ENCODE results near the gene ABCA7. TPM values are rescaled to one million over a fixed set of nuclear protein-coding genes. Genes with fewer than 3 reads are reported as not detected.

ABCA7 gene
- total and polyA plus RNA-seq, 2 of the 13 experiments (the other 11 are each of a cell fraction or from before 2014, with no cell fraction given) = 4.4 to 32.4 TPM

GRCh38 chr19:1001538-1002166 lies 38.3 kb upstream of the ABCA7 start (continued):
- no peak for TF ChIP-seq AFF4 (CRISPR knock-in tag; IDR thresholded peaks at IDR 0.05)
- no peak for TF ChIP-seq TEAD2 (CRISPR knock-in tag; IDR thresholded peaks at IDR 0.05)
- TF ChIP-seq HBP1 (CRISPR knock-in tag; IDR thresholded peaks at IDR 0.05; ENCODE audit: low read depth) = no peak
- TF ChIP-seq MXD4 (CRISPR knock-in tag; IDR thresholded peaks at IDR 0.05) = no peak
- TF ChIP-seq HMGXB4 (CRISPR knock-in tag; IDR thresholded peaks at IDR 0.05; ENCODE audit: borderline replicate concordance in 1 of 2, low read depth in 1 of 2) = 0 out of 4 replicates have a peak, but pooled peaks of 1 of the 2 experiments have one; percentile 43
- TF ChIP-seq TBL1XR1 (IDR thresholded peaks at IDR 0.05; ENCODE audit: borderline replicate concordance, low read length, partially characterized antibody) = no peak
- no peak for TF ChIP-seq ZNF24 (IDR thresholded peaks at IDR 0.05)
- TF ChIP-seq KDM4B (CRISPR knock-in tag; IDR thresholded peaks at IDR 0.05) = no peak
- TF ChIP-seq XRCC5 (optimal IDR thresholded peaks at IDR 0.05; ENCODE audit: low read length) = peak; percentile 76
- no peak for TF ChIP-seq ZNF572 (CRISPR knock-in tag; IDR thresholded peaks at IDR 0.05)
- TF ChIP-seq KDM2A (CRISPR knock-in tag; IDR thresholded peaks at IDR 0.05; ENCODE audit: borderline replicate concordance, low read depth) = peak; percentile 62; the same call in 1 of the 2 replicates
- no peak for TF ChIP-seq FUBP1 (CRISPR knock-in tag; IDR thresholded peaks at IDR 0.05; ENCODE audit: borderline replicate concordance)
- TF ChIP-seq NFAT5 (CRISPR knock-in tag; IDR thresholded peaks at IDR 0.05) = no peak

Measured in HepG2 (cell line).